HG02938 (cell line): ENCODE measurements around the gene HAUS8.

Experiments
- ATAC-seq: cut with Tn5 transposase; IDR thresholded peaks from one replicate; pipeline ENCODE4 v1.9.1; 2021; ENCODE audit warnings: mild to moderate bottlenecking, moderate library complexity; ENCODE audit not compliant: unreplicated experiment

HAUS8 gene

DNA sequence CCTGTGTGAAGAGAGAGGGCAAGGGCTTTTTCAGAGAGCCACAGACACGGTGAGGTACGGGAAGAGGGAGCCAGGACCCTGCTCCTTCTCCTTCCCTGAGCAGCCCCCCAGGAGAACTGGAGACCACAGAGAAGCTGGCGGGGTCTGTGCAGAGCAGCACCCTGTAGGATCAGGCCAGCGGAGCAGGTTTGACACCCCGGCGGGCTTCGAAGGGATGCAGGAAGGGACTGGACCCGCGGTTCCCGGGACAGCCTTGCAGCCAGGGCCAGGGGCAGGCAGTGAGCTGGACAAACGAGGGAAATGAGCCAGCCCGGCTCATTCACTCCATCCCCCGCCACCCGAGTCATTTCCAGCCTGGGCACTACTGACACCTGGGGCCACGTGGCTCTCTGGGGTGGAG lies 70.9 kb downstream of the HAUS8 start:
- no peak for ATAC-seq

DNA sequence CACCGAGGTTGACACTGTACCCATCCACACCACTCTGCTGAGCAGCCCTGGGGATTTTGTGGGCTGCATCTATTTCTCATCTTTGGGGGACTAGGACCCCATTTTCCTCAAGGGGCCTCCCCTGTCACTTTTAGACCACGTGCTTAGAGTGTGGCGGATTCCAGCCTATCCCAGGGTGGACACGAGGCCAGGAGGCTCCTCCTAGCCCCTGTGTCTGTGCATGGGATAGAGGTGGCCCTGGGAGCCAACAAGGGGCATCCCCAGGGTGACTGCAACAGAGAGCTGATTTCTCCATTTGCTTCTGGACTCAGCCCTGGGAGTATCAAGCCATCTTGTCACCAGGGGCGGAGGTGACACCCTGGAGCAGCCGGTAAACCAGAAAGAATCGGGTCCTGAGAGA lies 72.8 kb downstream of the HAUS8 start:
- ATAC-seq: no peak

DNA sequence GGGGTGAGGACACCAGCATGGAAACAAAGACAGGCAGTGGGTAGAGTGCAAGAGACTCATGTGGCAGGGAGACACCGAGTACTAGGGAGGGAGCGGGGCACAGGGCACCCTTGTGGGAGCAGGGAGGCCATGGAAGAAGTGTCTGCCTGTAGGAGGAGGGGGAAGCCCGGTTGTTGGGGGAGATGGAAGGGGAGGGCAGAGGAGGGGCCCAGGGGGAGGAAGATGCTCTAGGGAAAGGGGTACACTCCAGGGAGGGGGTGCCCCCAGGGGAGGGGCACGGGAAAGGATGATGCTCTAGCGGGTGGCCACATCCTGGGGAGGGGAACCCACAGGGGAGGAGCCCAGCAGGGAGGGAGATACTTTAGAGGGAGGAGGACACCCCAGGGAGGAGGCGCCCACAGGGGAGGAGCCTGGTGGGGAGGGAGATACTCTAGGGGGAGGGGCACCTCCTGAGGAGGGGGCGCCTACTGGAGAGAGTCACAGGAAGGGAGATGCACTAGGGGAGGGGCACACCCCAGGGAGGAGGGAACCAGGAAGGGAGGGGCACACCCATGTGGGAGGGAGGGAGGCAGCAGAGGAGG lies 73.6 kb downstream of the HAUS8 start:
- no peak for ATAC-seq
